ENCODE measurements around the gene TMEM106C.

The TMEM106C gene

GRCh38 chr12:48015954-48016353 is 52.6 kb downstream of the TMEM106C start:
- H3K4me3 ChIP-seq (ENCODE audit: low read depth, low read length) = no peak overlapping the region
- TF ChIP-seq CTCF (IDR thresholded peaks at IDR 0.05; ENCODE audit: borderline replicate concordance, insufficient read depth, low read depth, low read length) = no peak

- no peak for TF ChIP-seq CTCF (IDR thresholded peaks at IDR 0.05; ENCODE audit: borderline replicate concordance, insufficient read depth, low read depth, low read length)
- no peak overlapping the region for H3K4me3 ChIP-seq (ENCODE audit: low read depth, low read length)
Measured at GRCh38 chr12:48016373-48017020, 53.1 kb downstream of the TMEM106C start.

- H3K4me3 ChIP-seq (ENCODE audit: low read depth, low read length) = no peak overlapping the region
- TF ChIP-seq CTCF (IDR thresholded peaks at IDR 0.05; ENCODE audit: borderline replicate concordance, insufficient read depth, low read depth, low read length) = no peak
Measured at GRCh38 chr12:48017496-48017895, 54.1 kb downstream of the TMEM106C start.

GRCh38 chr12:48017921-48018617 is 54.7 kb downstream of the TMEM106C start:
- no peak for TF ChIP-seq CTCF (IDR thresholded peaks at IDR 0.05; ENCODE audit: borderline replicate concordance, insufficient read depth, low read depth, low read length)
- no peak overlapping the region for H3K4me3 ChIP-seq (ENCODE audit: low read depth, low read length)

Data from GM12875 (cell line).